ENCODE results near the gene KLHDC1.
A peak's percentile ranks its signal among the peaks of the same experiment; 100 is the strongest.
"Not testable (repeated sequence)": the region's sequence is repeated elsewhere in the genome, so short reads cannot be mapped to it uniquely, and the experiment has no call there.

Gene KLHDC1

GRCh38 chr14:49755378-49755777, 62.5 kb downstream of the KLHDC1 start:
- DNase-seq (ENCODE audit: low spot score) = no peak
- no peaks in the 10 kb centered on the region for H3K9me3 Mint-ChIP-seq
- H3K27me3 Mint-ChIP-seq (ENCODE audit: low read depth) = peaks cover 11% of the 10 kb centered on the region
- H3K4me1 Mint-ChIP-seq (ENCODE audit: low read depth) = peaks cover 2% of the 10 kb centered on the region
- H3K36me3 Mint-ChIP-seq (ENCODE audit: low read depth) = no peaks in the 10 kb centered on the region
- no peak overlapping the region for H3K4me3 Mint-ChIP-seq
- no peak overlapping the region for H3K27ac Mint-ChIP-seq

- H3K36me3 Mint-ChIP-seq (ENCODE audit: low read depth) = no peaks in the 10 kb centered on the region
- DNase-seq (ENCODE audit: low spot score) = no peak
- H3K9me3 Mint-ChIP-seq = no peaks in the 10 kb centered on the region
- H3K27me3 Mint-ChIP-seq (ENCODE audit: low read depth) = peaks cover 7% of the 10 kb centered on the region
- no peak overlapping the region for H3K27ac Mint-ChIP-seq
- H3K4me1 Mint-ChIP-seq (ENCODE audit: low read depth) = peaks cover 9% of the 10 kb centered on the region
- no peak overlapping the region for H3K4me3 Mint-ChIP-seq
Measured at GRCh38 chr14:49761839-49762551, 69.1 kb downstream of the KLHDC1 start.

- Mint-ChIP-seq H3K4me3 (peak overlapping the region; percentile 92), H3K27me3 (ENCODE audit: low read depth) (no peaks in the 10 kb centered on the region), H3K9me3 (no peaks in the 10 kb centered on the region), H3K36me3 (ENCODE audit: low read depth) (peaks cover 2% of the 10 kb centered on the region), H3K4me1 (ENCODE audit: low read depth) (peaks cover 32% of the 10 kb centered on the region), H3K27ac (peak overlapping the region; percentile 100)
- DNase-seq (ENCODE audit: low spot score) = no peak
Measured at GRCh38 chr14:49766839-49767238, 73.9 kb downstream of the KLHDC1 start.

GRCh38 chr14:49767270-49767570, 74.3 kb downstream of the KLHDC1 start:
- no peaks in the 10 kb centered on the region for H3K27me3 Mint-ChIP-seq (ENCODE audit: low read depth)
- peaks cover 32% of the 10 kb centered on the region for H3K4me1 Mint-ChIP-seq (ENCODE audit: low read depth)
- H3K4me3 Mint-ChIP-seq = peak overlapping the region; percentile 92
- H3K36me3 Mint-ChIP-seq (ENCODE audit: low read depth) = peaks cover 3% of the 10 kb centered on the region
- no peaks in the 10 kb centered on the region for H3K9me3 Mint-ChIP-seq
- H3K27ac Mint-ChIP-seq = peak overlapping the region; percentile 100
- no peak for DNase-seq (ENCODE audit: low spot score)

DNA sequence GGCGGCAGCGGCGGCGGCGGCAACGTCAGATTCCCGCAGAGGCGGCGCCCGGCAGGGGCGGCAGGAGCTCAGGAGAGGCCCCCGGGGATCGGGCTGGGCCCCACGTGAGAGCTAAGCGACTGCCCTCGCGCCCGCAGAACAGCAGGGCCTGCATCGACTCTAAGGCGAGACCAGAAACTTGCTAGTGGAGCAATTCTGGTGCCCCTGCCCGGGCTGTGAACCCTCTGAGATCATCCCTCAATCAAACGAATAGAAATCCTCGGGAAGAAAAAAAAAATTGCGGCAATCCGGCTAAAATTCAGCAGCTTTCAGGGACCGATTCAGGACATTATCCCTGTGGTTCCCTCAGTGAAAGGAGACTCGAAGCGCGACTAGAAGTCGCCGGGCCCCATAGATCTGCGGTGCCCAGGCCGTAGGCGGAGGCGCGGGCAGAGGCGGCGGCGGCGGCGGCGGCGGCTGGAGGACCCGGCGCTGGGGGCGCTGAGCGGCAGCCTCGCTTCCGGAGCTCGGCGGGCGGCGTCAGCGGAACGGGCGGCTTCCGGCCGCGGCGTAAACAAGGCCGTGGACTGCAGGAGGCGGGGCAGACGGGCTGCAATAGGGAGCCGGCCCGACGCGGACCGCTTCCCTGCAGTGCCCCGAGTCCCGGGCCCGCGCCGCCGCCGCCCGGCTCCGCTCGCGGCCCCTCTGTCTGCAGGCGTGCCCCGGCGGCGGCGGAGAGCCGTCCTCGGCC, 74.8 kb downstream of the KLHDC1 start, which contains the start of gene KLHDC2:
Gene KLHDC2, plus strand, starts transcription at position 583 of the 730 bp plus-strand sequence. CDS start 316 bp downstream, outside the sequence.
- Mint-ChIP-seq H3K4me1 (ENCODE audit: low read depth) (peaks cover 32% of the 10 kb centered on the region), H3K4me3 (peak within 1 kb of the TSS; percentile 98), H3K27ac (peak within 1 kb of the TSS; percentile 100), H3K36me3 (ENCODE audit: low read depth) (peaks cover 4% of the 10 kb centered on the region), H3K27me3 (ENCODE audit: low read depth) (no peaks in the 10 kb centered on the region), H3K9me3 (no peaks in the 10 kb centered on the region)
- peak; percentile 94 for DNase-seq (ENCODE audit: low spot score)

DNA sequence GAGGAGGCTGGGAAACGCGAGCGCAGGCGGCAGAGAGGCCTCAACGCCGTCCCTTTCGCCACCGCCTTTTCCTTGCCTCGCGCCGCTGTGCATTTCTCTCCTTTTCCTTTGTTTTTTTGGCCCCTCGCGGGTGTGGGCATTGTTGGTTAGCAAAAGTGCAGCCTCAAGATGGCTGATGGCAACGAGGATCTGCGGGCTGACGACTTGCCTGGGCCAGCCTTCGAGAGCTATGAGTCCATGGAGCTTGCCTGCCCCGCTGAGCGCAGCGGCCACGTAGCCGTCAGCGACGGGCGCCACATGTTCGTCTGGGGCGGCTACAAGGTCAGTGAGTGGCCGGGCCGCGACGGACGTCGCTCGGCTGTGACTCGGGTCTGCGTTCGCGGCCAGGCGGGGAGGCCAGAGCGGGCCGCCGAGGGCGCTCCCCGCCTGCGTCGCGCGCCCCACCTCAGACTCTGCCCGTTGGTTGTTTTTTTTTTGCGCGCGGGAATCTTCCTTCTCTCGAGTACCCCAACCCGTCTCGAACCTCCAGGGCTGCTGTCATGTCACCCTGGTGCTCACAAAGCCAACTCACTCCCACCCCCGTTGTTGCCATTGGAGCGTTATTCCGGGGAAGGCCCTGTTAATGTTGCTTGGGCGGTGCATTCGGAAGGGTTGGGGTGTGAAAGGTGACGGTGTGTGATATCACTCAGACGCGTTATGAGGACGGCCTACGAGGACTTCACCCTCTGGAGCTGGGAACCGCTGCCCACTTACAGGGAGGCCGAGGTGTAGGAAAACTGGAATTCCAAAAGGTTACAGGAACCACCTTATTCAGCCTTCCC, 75.6 kb downstream of the KLHDC1 start:
- Mint-ChIP-seq H3K4me3 (peak overlapping the region; percentile 98), H3K4me1 (ENCODE audit: low read depth) (peaks cover 32% of the 10 kb centered on the region), H3K9me3 (no peaks in the 10 kb centered on the region), H3K27me3 (ENCODE audit: low read depth) (no peaks in the 10 kb centered on the region), H3K36me3 (ENCODE audit: low read depth) (peaks cover 4% of the 10 kb centered on the region), H3K27ac (peak overlapping the region; percentile 100)
- DNase-seq (ENCODE audit: low spot score) = peak; percentile 82

GRCh38 chr14:49769171-49769570, 76.3 kb downstream of the KLHDC1 start:
- peaks cover 4% of the 10 kb centered on the region for H3K36me3 Mint-ChIP-seq (ENCODE audit: low read depth)
- H3K4me3 Mint-ChIP-seq = peak overlapping the region; percentile 98
- H3K4me1 Mint-ChIP-seq (ENCODE audit: low read depth) = peaks cover 29% of the 10 kb centered on the region
- H3K27ac Mint-ChIP-seq = peak overlapping the region; percentile 100
- no peaks in the 10 kb centered on the region for H3K27me3 Mint-ChIP-seq (ENCODE audit: low read depth)
- H3K9me3 Mint-ChIP-seq = no peaks in the 10 kb centered on the region
- no peak for DNase-seq (ENCODE audit: low spot score)

DNA sequence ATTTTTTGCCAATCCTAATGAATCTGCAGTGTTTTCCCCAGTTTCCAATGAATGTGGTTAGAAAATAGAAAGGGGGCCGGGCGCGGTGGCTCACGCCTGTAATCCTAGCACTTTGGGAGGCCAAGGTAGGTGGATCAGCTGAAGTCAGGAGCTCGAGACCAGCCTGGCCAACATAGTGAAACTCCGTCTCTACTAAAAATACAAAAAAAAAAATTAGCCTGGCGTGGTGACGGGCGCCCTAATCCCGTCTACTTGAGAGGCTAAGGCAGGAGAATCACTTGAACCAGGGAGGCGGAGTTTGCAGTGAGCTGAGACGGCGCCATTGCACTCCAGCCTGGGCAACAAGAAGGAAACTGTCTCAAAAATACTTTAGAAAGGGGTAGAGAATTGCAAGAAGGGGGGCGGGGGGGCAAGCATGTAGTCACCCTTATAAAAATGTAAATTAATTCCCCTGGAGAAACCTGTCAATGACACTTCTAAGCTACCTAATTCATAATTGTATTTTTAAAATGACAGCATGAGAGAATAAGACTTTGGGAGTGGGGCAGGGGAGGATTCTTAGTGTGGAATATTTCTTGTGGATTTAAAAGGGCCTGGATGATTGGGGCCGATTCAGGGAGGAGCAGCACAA, 76.8 kb downstream of the KLHDC1 start:
- no peak for DNase-seq (ENCODE audit: low spot score)
- Mint-ChIP-seq H3K27ac (peak overlapping the region; percentile 100), H3K9me3 (no peaks in the 10 kb centered on the region), H3K27me3 (ENCODE audit: low read depth) (no peaks in the 10 kb centered on the region), H3K36me3 (ENCODE audit: low read depth) (peaks cover 8% of the 10 kb centered on the region), H3K4me1 (ENCODE audit: low read depth) (peaks cover 29% of the 10 kb centered on the region), H3K4me3 (peak overlapping the region; percentile 98)

DNA sequence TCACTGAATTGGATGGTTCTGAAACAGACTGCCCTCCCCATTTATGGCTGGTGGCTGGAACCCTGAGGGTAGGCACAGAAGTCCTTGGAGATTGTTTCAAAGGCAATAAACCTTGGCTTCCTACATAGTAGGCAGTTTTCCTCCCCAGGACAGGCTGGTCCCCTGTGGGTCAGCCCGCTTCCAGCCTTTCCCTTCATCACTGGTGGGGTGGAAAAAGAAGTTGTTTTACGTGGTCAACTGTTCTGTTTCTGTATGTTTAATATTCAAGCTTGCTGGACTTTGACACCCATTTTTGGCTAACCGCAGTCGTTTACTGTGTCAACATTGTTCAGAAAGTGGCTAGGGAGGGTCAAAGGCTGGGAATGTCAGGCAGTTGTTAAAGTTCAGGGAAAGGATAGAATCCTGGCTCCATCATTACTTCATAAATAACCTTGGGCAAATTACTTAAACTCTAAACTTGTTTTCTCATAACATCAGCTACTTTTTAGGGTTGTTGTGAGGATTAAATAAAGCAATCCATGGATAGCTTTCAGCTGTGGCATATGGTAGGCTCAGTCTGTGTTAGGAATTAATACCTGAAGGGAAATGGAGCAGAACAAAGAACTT, 77.4 kb downstream of the KLHDC1 start:
- Mint-ChIP-seq H3K4me1 (ENCODE audit: low read depth) (peaks cover 29% of the 10 kb centered on the region), H3K9me3 (no peaks in the 10 kb centered on the region), H3K4me3 (peak overlapping the region; percentile 98), H3K27me3 (ENCODE audit: low read depth) (no peaks in the 10 kb centered on the region), H3K36me3 (ENCODE audit: low read depth) (peaks cover 13% of the 10 kb centered on the region), H3K27ac (peak overlapping the region; percentile 74)
- DNase-seq (ENCODE audit: low spot score) = no peak

- H3K4me3 Mint-ChIP-seq; H3K27me3 Mint-ChIP-seq (ENCODE audit: low read depth); H3K9me3 Mint-ChIP-seq; DNase-seq (ENCODE audit: low spot score); H3K27ac Mint-ChIP-seq: not testable (repeated sequence)
- Mint-ChIP-seq H3K4me1 (ENCODE audit: low read depth) (peaks cover 31% of the 10 kb centered on the region), H3K36me3 (ENCODE audit: low read depth) (peaks cover 19% of the 10 kb centered on the region)
Measured at GRCh38 chr14:49771691-49772090, 78.8 kb downstream of the KLHDC1 start.

DNA sequence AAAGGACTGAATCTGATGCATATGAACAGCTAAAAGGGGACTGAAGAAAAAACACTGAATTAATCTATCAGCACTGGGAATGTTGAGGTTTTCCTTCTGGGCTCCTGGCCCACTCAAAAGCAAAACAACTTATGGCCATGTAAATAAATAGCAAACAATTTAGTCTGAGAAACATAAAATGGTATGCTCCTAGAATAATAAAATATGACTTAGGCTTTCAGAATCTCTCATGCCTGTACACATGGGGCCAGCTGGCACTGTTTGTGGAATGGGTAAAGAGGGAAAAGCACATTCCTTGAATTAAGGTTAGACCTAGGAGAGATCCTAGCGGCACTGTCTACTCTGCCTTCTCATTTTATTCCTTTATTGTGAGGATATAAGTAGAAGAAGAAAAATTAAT, 81.2 kb downstream of the KLHDC1 start:
- Mint-ChIP-seq H3K27ac (no peak overlapping the region), H3K27me3 (ENCODE audit: low read depth) (no peaks in the 10 kb centered on the region), H3K36me3 (ENCODE audit: low read depth) (peaks cover 30% of the 10 kb centered on the region), H3K4me3 (no peak overlapping the region), H3K9me3 (no peaks in the 10 kb centered on the region), H3K4me1 (ENCODE audit: low read depth) (peaks cover 21% of the 10 kb centered on the region)
- no peak for DNase-seq (ENCODE audit: low spot score)

GRCh38 chr14:49778421-49778820, 85.5 kb downstream of the KLHDC1 start:
- peaks cover 57% of the 10 kb centered on the region for H3K36me3 Mint-ChIP-seq (ENCODE audit: low read depth)

GRCh38 chr14:49781040-49781439, 88.1 kb downstream of the KLHDC1 start:
- not testable (repeated sequence) for H3K27ac Mint-ChIP-seq; H3K4me1 Mint-ChIP-seq (ENCODE audit: low read depth); DNase-seq (ENCODE audit: low spot score); H3K4me3 Mint-ChIP-seq; H3K9me3 Mint-ChIP-seq; H3K27me3 Mint-ChIP-seq (ENCODE audit: low read depth)
- peaks cover 64% of the 10 kb centered on the region for H3K36me3 Mint-ChIP-seq (ENCODE audit: low read depth)

More at GRCh38 chr14:49778421-49778820, 85.5 kb downstream of the KLHDC1 start:
- Mint-ChIP-seq H3K9me3 (no peaks in the 10 kb centered on the region), H3K4me1 (ENCODE audit: low read depth) (peaks cover 3% of the 10 kb centered on the region), H3K27me3 (ENCODE audit: low read depth) (no peaks in the 10 kb centered on the region), H3K4me3 (no peak overlapping the region), H3K27ac (no peak overlapping the region)
- no peak for DNase-seq (ENCODE audit: low spot score)

All from T-helper 2 cell treated with Interferon-gamma antibody and Interleukin-4, amounts not matched to agents 5 μg/mL and 100 μg/mL, for 36 hours (primary cell).